ENCODE data around the gene OASL.
"Not testable (repeated sequence)": the region's sequence is repeated elsewhere in the genome, so short reads cannot be mapped to it uniquely, and the experiment has no call there.

OASL gene, protein sequence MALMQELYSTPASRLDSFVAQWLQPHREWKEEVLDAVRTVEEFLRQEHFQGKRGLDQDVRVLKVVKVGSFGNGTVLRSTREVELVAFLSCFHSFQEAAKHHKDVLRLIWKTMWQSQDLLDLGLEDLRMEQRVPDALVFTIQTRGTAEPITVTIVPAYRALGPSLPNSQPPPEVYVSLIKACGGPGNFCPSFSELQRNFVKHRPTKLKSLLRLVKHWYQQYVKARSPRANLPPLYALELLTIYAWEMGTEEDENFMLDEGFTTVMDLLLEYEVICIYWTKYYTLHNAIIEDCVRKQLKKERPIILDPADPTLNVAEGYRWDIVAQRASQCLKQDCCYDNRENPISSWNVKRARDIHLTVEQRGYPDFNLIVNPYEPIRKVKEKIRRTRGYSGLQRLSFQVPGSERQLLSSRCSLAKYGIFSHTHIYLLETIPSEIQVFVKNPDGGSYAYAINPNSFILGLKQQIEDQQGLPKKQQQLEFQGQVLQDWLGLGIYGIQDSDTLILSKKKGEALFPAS

DNA sequence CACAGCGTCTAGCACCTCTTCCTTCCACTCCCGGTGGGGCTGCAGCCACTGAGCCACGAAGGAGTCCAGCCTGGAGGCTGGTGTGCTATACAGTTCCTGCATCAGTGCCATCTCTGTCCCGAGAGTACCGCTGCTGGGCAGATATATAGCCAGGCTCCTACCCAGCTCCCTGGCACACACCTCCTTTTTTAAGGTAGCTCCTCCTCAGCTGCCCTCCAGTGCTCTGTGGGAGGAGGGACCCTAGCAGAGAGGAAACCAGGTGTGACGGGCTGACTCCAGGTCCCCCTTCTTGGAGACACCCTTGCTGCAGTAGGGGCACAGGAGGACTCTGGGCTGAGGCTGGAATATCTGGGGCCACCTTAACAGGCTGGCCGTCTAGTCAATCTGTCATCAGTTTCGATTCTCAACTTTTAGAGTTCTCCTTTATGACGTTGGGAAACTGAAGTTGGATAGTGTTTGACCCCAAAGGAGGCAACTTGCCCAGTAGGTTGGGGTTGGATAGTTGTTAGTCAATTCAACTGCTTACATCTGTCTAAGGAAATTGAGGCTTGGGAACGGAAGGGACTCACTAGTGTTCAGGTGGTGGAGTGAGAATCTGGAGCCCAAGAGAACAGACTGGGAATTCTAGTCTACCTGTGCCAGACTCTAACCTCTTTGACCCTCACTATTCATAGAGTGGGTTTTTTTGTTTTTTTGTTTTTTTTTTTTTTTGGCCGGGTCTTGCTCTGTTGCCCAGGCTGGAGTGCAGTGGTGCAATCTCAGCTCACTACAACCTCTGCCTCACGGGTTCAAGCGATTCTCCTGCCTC is at the start of gene OASL:
Gene OASL, minus strand, starts transcription at position 386 of the 808 bp plus-strand sequence. Its CDS starts 275 bp downstream, at position 111.
- no peak for DNase-seq

DNA sequence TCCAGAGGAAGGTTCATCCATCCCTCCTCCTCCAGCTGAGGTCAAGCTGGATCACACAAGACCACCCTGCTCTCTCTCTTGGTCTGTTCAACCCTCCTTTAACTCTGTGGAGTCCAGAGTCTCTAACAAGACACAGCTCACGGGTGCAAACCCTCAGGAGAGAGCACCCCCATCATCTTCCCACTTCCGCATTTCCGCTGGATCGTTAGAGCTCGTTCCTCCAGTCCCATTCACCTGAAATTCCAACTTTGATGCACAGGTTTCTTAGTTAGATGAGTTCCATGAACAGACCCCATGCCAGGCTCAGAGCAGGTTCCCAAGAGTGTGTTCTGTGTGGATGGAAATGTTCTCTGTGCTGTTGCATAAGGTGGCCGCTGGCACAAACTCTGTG is 49.1 kb upstream of the OASL start:
- DNase-seq: no peak

DNA sequence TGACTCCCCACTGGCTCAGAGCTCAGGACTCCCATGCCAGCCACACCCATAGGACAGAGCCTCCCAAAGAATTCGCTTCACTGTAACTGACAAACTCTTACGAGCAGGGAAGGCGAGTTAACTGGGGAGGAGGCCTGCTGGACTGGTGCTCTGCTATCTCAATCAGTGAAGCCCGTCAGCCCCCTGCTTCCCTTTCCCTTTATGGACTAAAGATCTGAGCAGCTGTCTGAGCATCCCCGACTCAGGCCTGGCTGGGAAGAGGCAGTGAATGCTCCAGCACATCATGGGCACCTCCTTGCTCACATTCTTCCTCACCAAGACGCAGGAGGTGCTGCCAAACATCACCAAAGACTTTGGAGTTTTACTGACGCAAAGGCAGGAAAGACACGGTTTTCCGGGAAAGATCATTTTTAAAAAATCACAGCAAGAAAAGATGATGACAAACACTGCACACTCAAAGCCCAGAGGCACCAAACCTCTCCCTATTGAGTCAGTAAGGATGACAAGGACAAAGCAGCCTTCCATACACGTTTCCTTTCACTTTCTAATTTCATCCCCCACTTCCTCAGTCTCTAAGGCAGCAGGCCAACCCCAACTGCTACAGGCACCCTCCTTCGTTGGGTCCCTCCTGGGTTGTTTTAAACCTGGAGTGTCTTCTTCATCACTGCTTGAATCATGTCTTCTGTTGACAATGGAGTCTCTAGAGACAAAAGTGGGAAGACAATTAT is 48.6 kb upstream of the OASL start:
- no peak for DNase-seq

DNA sequence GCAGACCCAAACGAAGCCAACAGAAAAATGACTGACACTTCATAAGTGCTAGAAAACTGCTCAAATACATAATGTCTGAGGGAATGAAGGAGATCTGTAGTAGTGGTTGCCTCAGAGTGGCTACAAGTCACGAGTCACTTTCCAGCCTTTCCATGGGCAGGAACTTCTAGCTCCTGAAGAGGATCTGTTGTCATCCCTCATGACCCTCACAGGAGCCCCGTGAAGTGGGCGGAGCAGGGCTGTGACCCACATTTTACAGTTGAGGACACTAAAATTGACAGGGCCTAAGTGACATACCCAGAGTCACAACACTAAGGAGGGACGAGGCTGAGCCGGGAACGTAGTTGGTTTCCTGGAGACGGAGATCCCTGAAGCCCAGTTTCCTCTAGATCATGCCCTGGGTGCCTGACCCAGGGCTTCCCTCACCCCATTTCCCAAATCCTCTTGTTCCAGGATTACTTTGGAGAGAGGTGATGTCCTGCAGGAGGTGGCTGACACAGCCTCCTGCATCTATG is 47.8 kb upstream of the OASL start:
- no peak for DNase-seq

DNA sequence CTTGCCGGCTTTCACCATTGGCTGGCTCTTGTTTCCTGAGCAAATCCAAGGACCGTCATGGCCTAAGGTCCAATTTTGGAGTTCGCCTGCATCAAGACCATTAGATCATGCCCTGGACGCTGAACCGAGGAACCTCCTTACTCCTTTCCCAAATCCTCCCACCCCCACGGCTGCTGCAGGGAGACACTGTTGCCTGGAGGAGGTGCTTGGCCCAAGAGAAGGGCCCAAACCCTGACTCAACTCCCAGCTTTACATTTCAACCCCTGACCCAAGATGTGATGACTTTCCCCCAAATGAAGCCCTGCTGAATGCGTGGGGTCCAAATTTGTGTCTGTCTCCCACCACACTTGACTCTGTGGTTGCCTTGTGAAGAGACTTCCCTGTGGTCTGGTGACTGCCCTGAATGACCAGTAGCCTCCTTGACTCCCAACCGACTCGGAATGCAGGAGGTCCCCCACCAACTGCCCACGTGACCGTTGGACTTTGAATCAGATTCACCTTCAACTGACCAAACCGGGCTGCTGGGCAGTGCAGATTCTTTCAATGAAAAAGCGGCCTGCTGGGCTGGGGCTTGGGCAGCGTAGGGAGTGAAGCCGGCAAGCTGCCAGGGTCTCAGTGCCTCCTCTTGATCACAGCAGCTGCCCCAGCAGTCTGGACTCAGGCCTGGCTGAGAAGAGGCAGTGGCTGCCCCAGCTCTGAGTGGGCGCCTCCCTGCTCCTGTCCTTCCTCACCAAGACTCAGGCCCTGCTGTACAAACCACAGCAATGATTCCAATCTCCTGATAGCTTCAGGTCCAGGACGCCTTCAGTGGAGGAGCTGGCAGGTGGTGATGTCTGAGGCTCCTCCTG is 46.7 kb upstream of the OASL start:
- no peak for DNase-seq

DNA sequence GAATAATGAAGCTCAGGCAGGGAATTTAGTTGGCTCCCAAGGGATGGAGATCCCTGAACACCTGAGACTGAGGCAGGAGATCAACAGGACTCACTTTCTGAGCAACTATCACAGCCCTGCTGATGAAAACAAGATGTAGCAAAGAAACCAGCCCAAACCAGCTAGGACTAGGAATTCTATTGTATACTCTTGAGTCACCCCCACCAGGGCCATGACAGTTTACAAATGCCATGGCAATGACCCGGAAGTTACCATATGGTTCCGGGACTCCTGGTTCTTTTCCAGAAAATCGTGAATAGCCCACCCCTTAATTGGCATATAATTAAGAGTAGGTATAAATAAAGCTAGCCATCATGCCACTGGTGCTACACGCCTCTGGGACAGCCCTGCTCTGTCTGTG is 46.0 kb upstream of the OASL start:
- DNase-seq: no peak

DNA sequence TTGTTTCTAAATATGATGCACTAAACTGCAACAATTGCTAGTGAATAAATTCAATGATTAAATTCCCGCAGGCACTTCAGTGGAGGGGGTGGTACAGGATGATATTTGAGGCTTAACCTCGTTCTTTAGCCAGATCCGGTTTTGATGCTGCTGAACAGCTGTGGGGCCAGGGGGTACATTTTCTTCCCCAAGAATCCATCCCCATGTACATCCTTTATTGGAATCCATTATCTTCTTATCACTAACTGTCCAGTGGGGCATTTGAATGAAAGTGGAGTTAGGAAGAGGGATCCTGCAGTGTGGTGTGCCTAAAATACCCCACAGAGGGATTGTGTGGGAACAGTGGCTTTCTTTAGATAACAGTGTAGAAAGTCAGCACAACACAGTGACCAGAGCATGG is 45.2 kb upstream of the OASL start:
- DNase-seq: no peak

DNA sequence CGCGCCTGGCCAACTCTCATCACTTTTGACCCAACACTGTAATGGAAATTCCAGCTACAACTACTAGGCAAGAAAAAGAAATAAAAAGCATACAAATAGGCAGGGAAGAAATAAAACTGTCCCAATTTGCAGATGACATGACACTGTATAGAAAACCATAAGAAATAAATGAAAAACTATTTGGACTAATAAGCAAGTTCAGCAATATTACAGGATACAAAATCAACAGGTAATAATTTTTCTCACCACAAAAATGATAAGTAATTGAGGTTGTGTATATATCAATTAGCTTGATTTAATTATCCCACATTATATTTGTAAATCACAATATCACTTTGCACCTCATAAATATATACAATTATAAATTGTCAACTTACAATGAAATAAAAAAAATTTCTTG is 41.9 kb upstream of the OASL start:
- DNase-seq: no peak

DNA sequence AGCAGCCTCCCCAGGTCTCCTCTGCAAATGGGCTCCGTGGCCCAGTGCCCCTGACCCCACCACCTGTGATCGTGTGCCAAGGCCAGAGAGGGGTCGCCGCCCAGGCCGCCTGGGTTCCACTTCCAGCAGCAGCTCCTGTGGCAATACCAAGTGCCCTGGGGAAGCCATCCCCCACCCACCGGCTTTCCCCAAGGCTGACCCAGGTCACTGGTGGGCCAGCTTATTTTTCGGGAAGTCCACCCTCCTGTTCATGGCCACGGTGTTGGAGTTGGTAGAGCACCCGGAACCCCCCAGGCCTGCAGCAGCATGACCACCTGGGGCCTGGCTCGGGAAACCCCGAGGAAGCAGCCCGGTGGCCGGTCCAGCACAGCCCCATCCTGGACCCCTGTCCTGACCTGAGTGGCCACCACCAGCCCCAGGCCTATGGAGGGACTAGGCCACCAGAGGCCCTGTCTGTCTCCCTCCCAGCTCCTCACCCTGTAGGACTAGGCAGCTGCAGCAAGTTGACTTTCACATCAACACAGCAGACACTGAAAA is 40.8 kb upstream of the OASL start:
- DNase-seq: no peak

DNA sequence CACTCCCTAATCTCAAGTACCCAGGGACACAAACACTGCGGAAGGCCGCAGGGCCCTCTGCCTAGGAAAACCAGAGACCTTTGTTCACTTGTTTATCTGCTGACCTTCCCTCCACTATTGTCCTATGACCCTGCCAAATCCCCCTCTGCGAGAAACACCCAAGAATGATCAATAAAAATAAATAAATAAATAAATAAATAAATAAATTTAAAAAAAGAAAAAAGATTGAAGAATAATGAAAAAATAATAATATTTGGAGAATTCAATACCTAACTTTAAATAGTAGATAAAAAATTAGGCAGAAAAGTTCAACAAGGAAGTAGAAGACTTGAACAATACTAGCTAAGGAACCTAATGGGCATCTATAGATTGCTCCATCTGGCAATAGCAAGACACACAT is 38.4 kb upstream of the OASL start:
- DNase-seq: not testable (repeated sequence)

DNA sequence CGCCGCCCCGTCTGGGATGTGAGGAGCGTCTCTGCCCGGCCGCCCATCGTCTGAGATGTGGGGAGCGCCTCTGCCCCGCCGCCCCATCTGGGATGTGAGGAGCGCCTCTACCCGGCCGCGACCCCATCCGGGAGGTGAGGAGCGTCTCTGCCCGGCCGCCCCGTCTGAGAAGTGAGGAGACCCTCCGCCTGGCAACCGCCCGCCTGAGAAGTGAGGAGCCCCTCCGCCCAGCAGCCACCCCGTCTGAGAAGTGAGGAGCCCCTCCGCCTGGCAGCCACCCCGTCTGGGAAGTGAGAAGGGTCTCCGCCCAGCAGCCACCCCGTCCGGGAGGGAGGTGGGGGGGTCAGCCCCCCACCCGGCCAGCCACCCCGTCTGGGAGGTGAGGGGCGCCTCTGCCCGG is 36.9 kb upstream of the OASL start:
- not testable (repeated sequence) for DNase-seq

DNA sequence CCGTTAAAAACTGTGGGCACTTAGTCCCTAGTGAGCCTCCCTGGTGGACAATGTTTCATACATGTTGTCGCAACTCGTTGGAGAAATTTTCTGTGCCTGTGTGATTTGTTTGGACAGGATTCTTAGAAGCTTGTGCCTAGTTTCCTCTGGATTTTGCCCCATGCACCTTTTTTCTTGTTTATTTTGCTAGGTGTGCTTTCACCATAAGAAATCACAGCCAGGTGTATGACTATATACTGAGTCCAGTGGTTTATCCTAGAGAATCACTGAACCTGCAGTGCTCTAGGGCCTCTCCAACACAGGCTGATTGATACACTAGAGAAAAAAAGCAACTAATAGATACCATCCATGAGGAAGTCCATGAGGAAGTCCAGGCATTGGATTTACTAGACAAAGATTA is 33.1 kb upstream of the OASL start:
- no peak for DNase-seq

DNA sequence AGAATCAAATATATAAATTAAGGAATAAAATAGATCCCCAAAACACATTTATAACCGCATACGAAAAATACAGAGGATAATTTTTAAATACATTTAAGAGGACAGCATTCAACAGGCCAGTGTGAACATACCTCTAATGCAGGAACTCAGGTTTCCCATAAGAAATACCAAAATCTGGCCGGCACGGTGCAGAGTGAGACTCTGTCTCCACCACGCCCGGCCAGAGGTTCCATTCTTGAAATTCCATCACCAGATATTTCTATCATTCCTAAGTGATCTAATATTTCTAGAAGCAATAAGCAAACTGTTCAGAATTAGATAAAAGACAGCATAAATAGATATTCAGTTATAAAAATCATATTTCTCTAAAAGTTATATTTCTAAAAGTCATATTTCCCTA is 30.2 kb upstream of the OASL start:
- DNase-seq: no peak

DNA sequence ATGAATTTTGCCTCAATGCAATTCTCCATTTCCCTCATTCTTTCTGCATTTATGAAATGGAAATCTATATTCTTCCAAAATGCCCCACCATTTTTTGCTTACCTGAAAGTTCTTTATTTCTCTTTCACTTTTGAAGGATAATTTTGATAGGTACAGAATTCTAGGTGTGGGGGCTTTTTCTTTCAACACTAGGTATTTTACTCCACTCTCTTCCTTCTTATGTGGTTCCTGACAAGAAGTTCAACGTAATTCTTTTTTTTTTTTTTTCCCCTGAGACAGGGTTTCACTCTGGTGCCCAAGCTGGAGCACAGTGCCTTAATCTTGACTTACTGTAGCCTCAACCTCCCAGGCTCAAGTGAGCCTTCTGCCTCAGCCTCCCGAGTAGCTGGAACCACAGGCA is 26.3 kb upstream of the OASL start:
- DNase-seq: no peak

DNA sequence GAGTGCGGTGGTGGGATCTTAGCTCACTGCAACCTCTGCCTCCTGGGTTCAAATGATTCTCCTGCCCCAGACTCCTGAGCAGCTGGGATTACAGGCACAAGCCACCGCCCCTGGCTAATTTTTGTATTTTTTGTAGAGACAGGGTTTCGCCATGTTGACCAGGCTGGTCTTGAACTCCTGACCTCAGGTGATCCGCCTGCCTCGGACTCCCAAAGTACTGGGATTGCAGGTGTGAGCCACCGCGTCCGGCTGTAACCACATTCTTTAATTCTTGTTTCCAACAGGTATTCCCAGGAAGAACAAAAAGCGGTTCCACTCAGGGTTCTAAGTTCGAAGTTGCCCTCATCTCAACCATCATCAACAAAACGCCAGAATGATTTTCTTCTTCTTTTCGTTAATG is 25.5 kb upstream of the OASL start:
- DNase-seq: not testable (repeated sequence)

DNA sequence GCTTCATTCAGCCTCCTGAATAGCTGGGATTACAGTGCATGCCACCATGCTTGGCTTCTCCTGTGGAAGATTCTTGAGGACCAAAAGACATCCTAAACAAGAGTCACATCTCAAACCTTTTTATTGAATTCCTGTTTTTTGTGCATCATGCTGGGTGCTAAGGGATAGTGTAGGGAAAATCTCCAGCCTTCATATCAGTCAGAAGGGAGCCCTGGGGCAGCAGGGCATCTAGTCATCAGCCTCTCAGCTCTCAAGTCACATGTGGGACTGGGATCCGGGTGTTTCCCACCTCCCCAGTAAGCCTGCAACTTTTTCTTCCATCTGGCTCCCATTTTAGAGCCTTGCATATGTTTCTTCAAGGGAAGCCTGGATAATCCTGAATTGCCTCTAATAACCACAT is 25.1 kb upstream of the OASL start:
- DNase-seq: no peak

DNA sequence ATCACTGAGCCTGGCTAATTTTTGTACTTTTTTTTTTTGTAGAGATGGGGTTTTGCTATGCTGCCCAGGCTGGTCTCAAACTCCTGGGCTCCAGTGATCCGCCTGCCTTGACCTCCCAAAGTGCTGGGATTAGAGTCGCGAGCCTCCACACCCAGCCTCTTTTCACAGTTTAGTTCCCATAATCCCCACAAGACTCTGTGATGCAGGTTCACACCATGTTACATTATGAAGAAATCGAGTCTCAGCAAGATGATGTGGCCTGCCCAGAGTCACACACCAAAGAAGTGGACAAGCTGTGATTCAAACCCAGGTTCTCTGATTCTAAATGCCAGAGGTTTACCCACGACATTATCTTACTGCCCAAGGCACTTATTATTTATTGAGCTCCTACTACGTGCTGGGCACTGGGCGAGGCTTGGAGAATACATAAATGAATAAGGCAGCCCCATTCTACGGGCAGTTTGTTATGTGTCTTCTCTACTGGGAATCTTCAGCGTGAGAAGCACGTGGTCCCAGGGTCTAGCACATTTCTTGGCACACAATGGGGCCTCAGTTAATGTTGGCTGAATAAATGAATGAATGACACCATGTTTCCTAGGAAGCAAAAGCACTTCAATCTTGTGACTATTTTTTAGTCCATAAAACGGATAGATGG is 23.5 kb upstream of the OASL start:
- DNase-seq: no peak

DNA sequence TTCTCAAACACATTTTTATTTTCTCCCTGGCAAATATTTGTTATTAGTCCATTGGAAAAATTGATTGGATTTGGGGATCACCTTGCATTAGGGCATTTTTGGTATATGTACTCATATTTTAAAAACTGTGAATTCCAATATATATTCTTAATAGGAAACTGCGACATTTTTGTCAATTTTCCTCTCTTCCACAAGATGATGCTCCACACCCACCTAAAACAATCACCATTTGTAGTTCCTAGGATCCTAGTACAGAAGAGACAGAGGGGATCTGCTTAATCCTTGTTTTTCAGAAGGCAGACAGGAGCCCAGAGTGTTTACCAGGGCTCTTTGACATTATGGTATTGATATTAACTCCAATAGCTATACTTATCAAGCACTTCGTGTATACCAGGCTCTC is 22.8 kb upstream of the OASL start:
- no peak for DNase-seq

DNA sequence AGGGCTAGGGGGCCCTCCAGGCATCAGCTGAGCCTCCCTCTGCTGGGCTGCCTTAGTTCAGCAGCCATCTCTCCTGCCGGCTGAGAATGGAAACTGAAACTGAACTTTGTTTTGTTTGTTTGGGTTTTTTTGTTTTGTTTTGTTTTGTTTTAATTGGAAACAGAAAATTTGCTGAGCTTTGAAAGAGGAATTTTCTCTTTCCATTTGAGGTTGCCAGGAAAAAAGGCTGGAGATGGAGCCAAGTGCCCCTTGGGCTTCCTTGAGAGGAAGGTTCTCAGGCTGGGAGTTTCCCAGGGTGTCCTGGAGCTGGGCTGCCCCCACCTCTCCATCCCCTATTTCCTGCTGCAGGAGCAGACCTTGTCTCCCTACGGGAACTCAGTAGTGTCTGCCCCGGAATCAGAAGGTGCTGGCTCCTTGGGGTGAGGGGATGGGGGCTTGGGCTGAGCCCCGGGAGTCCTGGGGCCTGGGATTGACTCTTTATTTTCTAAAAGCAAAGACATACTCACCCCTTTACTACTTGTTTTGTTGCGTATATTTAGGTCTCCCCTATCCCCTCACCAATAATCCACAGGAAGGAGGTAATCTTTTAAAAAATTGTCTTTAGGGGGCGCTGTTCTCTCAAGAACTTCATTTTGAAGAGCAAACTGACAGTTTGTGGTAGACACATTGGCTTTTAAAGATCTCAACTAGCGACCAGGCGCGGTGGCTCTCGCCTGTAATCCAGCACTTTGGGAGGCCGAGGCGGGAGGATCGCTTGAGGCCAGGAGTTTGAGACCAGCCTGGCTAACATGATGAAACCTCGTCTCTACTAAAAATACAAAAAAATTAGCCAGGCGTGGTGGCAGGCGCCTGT is 21.3 kb upstream of the OASL start:
- DNase-seq: no peak
